C4-2B (cell line): ENCODE measurements around the gene GRB10.

Experiments
- H3K27ac ChIP-seq: fragments of 450-650 bp; 2 replicates; pipeline ENCODE4 v1.5.1; 2017
- CTCF ChIP-seq: fragments of 450-650 bp; conservative IDR thresholded peaks from 2 replicates; pipeline ENCODE4 v1.5.1; 2017; ENCODE audit warnings: mild to moderate bottlenecking
- ZFX ChIP-seq: fragments of 450-650 bp; IDR thresholded peaks from 2 replicates; pipeline ENCODE4 v1.6.1; 2017

Gene GRB10

GRCh38 chr7:50801907-50802306 lies 19.2 kb upstream of the GRB10 start:
- no peak; the same call in 1 of the 2 replicates for TF ChIP-seq CTCF
- TF ChIP-seq ZFX = no peak
- H3K27ac ChIP-seq = no peak overlapping the region

- no peak overlapping the region for H3K27ac ChIP-seq
- TF ChIP-seq CTCF (no peak), ZFX (no peak)
These were observed 17.2 kb upstream of the GRB10 start for GRCh38 chr7:50799873-50800272.

GRCh38 chr7:50798126-50798525 lies 15.4 kb upstream of the GRB10 start:
- no peak for TF ChIP-seq CTCF

GRCh38 chr7:50795831-50796230 lies 13.1 kb upstream of the GRB10 start:
- TF ChIP-seq ZFX = no peak
- TF ChIP-seq CTCF = peak; percentile 23
- no peak overlapping the region for H3K27ac ChIP-seq

More at GRCh38 chr7:50798126-50798525, 15.4 kb upstream of the GRB10 start:
- no peak overlapping the region for H3K27ac ChIP-seq

- TF ChIP-seq ZFX = no peak
- TF ChIP-seq CTCF = no peak
- H3K27ac ChIP-seq = no peak overlapping the region
These were observed 12.6 kb upstream of the GRB10 start for GRCh38 chr7:50795253-50795652.

- peak overlapping the region; percentile 74 for H3K27ac ChIP-seq
- no peak for TF ChIP-seq ZFX
- no peak for TF ChIP-seq CTCF
These were observed 11.4 kb upstream of the GRB10 start for GRCh38 chr7:50793947-50794570.

- TF ChIP-seq CTCF (peak; percentile 25; the same call in 1 of the 2 replicates), ZFX (no peak; the same call in 1 of the 2 replicates)
- peak overlapping the region; percentile 74 for H3K27ac ChIP-seq
These were observed 10.6 kb upstream of the GRB10 start for GRCh38 chr7:50793120-50793946.
